CD4-positive, alpha-beta T cell treated with Interleukin-1 beta for 1 hour (primary cell): ENCODE data around the gene LAMTOR2.
A peak's percentile ranks its signal among the peaks of the same experiment; 100 is the strongest.

ENCODE experiments used
- DNase-seq, 2 donors: peaks; one replicate each; pipeline ENCODE4 v3.0.0-alpha.2; 2020 to 2022

The LAMTOR2 gene

DNA sequence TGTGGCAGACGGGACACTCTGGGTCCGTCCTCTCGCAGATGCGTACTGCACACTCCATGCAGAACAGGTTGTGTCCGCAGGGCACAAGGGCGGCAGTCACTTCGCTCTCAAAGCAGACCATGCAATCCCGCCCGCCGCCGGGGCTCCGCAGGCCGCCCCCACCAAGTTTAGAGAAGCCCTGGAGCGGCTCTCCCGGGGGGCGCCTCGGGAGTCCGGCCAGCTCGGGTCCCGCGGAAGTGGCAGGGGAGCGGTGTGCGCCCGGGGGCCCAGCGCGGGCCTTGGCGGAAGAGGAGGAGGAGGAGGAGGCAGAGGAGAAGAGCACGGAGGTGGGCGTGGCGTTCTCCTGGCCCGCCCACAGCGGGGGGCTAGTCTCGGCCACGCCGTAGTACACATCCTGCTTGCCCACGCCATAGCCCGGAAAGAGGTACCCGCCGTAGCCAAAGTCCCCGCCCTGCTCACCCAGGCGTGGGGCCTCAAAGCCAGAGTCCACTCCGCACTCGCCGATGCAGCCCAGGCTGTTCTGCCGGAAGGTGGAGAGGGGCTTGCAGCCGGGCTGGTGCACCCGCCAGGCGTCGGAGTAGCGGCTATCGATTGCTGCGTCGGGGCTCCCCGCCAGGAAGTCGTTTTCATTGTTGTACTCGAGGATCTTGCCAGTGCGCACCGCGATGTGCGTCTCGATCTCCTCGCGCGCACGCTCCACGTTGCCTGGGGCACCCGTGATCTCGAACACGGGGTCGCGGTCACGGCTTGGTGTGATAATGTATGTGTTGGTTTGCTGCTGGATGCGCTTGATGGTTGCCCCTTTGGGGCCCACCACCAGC lies 22.2 kb downstream of the LAMTOR2 start:
- DNase-seq, result peak in 1 of 2 donors; percentile 39

DNA sequence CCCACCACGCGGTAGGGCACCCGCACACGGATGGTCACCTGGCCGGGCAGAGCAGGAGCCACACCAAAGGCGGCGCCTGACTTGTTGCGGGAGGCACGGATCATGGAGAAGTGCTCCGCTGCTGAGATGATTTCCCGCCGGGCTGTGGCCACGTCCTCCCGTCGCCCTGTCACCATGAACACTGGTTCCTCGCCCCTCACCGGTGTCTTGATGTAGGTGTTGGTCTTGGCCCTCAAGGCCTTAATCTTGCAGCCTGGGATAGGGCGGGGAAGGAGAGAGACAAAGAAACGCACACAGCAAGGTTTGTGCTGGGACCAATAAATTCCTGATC lies 22.8 kb downstream of the LAMTOR2 start:
- DNase-seq, result no peak

DNA sequence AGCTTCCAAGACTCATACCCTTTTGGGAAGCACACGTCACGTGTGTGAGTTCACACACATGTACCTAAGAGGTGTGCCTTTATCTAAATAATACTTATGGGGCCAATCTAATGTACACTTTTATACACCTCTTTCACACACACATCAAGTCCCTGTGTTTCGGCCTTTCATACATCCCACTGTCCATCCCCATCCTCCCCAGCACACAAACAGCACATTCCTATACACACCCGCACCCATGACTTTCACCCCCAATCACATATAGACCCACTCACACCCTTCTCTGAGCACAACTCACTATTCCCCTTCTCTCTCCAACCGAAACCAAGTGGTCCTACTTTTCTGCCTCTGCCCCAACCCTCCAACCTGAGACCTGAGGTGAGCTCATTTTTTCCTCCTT lies 24.1 kb downstream of the LAMTOR2 start:
- DNase-seq, result no peak

DNA sequence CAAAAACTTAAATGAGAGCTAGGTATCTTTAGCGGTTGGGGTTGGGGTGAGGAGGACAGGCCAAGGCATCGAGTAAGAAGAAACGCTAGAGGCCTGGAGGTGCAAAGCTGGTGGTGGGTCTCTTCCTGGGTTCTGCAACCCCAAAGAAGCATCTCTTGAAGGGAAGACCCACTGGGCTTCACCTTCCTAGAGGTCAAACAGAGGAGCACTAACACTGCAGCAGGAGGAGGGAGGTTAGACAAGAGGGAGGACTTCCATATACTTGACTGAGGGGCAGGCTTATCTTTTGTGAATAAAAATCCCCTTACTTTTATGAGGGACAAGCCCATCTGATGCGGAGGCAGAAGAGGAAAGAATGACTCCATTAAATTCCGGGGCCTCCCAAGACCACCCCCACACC lies 25.2 kb downstream of the LAMTOR2 start:
- no peak for DNase-seq

DNA sequence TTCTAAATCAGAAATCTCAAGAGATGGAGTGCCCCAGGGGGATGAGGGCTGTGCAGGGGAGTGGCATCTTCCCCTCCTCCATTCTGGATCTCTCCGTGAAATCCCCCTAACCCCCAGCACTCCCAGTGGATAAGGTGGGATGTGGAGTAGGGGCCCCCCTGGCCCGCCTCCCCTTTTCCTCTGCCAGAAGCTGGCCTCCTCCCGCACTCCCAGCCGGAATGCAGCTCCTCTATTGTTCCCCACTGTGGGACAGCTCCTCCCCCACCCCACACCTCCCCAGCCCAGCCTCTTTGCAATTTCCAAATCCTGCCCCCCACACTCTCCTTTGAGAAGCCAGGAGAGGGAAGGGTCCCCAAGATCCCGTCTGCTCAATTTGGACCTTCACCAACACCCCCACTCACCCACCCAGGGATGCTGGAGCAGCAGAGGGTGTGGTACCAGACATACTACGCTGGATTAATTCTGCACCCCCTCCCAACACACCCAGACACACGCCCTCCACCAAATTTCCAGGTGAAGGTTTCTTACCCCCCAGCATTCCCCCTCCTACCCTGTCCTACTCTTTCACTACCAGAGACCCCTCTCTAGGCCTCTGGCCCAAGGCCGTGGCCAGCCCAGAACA lies 25.8 kb downstream of the LAMTOR2 start:
- DNase-seq, result no peak

DNA sequence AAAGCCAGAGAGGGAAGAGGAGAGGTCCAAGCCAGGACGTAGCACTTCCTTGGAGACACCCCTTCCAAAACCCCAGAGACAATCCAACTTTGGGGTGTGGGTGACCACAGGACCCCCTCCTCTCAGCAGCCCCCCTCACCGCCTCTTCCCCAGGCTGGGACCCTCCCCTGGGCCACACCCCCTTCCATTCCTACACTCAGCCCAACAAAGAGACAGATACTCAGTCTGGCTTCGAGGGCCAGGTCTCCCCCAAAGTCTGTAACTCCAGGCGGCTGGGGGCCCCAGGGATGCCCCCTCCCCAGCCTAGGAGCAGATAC lies 26.2 kb downstream of the LAMTOR2 start:
- DNase-seq, result no peak

DNA sequence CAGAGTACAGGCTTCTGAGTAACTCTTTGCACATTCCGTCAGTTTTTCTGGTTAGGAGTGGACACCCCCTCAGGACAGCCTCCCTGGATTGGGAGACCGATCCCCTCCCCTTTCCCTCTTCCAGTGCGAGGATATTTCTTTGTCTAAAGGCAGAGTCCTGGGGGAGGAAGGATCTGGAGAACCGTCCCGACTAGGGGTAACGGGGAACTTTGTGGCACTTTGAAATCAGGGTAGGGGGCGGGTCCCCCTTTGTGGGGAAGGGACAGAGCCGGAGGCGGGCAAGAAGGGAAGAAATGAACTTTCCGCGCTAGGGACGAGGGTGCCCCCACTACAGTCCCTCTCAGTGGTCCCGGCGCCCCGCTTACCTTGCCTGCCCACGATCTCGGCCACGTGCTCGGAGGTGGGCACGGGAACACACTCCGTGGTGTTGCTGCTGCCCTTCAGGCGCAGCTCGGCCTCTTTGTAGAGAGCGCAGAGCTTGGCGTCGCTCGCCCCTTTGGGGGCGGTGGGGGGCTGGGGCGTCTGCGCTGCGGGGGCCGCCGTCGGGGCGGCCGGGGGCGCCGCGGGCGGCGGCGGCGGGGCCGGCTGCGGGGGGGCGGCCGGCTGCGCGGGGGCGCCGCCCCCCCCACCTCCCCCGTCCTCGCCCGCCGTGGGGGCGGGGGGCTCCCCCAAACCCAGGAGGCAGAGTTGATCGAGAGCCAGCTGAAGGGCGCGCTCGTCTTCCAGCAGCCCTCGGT lies 26.8 kb downstream of the LAMTOR2 start:
- no peak for DNase-seq

DNA sequence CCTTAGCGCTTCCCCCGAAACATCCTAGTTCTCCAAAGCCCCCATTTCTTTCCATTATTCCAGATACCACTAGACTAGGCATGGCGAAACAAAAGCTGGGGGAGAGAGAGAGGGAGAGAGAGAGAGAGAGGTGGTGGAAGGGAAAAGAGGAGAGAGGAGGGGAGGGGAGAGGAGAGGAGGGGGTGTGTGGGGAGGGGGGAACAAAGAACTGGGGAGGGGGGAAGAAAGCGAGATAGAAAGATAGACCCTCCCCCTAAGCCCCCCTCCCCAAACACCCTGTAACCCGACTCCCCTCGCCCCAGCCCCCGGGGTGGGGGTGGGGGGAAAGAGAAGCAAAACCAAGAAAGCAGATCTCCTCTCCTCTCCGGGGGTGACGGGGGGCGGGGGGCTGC lies 27.3 kb downstream of the LAMTOR2 start:
- DNase-seq, result no peak

DNA sequence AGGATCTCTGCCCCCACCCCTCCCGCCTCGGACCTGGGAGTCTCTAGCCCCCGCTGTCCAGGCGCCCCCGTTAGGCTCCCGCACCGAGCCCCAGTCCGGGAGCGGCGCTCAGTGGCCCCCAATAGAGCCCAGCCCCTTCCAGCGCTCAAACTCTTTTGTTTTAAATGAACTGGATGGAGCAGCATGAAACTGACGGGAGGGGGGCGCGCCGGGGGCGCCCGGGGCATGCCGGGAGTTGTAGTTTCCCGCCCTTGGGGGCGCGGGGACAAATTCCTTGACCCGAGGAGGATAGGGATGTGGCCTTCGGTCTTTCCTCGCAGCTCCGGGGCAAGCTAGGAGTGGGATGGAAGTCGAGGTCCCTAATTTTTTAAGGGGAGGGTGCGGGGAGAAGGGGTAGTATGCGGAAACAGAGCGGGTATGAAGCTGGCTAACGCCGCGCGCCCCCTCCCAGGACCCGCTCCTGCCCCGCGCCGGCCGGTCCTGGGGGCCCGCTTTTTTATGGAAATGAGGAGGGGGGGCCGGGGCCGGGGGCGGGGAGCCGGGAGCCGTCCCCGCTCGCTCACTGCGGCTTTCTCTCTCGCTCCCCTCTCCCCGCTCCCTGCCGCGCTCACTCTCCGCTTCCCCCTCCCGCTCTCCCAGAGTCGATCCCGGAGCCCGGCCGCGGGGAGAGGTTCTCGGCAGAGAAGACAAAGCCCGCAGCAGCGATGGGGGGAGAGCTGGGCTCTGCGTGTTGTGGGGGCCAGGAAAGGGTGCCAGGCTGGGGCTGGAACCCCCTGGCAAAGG lies 27.9 kb downstream of the LAMTOR2 start, which contains the start of gene MEX3A:
Gene MEX3A (minus strand): TSS at position 157 of the 783 bp plus-strand sequence. CDS start 467 bp downstream, outside the sequence.
- peak; percentile 58 to 60 for DNase-seq

DNA sequence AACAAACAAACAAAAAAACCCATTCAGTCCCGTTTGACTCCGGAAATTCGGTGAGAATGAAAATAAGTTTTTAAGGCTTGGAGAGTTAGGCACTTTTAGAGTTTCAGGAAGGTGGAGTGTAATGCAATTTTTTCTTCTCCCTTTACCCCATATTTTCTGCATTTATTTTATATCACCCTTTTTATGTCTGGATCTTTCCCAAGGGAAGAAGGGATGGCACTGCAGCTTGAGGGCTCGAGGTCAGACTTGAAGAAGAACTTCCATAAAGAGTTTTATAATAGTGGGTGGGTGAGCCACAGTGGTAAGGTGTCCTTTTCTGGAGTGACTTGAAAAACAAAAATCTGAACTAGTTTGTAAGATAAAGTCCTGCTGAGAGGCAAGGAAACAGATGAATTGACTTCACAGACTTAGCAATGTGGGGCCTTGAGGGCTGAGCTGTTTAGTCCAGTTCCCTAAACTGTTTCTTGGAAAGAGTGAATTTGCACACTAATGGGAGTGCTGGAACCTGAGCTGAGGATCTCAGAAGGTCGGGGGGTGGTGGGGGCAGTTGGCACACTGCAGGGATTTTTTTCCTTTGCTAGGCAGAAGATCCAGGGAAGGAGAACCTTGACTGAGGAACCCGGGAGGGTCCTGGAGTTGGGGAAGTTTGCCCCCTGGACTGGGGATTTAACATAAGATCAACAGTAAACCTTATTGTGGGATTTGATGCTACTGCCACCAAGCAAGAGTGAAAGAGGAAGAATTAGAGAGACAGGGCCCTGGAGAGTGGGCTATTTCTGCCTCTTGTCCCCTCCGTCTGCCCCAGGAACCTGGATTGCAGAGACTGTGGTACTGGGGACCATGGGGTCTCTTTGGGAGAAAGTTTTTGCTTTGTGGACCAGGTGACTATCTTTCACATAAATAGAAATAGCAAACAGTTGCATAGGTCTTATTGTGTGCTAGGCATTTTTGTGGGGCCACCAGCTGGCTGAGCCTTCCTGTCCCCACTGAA lies 29.5 kb downstream of the LAMTOR2 start:
- no peak for DNase-seq

DNA sequence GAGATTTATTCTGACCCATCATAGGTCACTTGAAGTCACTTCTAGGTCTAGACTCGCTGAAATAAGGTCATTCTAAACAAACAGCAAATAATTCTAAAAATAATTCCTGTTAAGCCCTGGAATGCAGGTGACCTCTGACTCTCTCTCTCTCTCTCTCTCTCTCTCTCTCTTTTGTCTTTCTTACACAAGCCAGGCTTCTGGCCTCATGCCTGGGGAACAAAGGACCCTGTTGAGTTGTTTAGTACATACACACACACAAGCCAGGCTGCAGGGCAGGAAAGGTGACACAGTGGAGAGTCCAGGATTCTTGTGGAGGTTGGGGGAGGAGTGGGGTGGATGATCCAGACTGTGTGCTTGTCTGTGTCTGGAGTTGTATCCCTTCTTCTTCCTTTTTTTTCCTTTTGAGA lies 31.7 kb downstream of the LAMTOR2 start:
- no peak for DNase-seq

DNA sequence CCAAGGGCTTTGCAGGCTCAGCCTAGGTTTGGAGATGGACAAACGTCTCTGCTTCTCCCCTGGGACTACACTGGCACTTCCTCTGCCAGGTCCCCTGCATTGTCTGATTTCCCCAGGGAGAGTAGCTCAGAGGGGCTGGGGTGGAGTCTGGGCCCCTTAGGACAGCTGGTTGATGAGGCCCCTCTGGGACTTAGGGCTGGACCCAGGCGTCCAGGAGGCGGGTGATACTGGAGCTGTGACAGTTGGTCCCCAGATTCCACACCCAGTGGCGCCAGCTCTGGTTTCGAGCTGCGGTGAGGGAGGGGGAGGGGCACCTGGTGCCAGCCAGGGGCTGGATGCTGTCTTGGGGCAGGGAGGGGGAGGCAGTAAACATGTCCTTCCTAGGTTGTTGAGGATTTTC lies 35.1 kb downstream of the LAMTOR2 start:
- no peak for DNase-seq

DNA sequence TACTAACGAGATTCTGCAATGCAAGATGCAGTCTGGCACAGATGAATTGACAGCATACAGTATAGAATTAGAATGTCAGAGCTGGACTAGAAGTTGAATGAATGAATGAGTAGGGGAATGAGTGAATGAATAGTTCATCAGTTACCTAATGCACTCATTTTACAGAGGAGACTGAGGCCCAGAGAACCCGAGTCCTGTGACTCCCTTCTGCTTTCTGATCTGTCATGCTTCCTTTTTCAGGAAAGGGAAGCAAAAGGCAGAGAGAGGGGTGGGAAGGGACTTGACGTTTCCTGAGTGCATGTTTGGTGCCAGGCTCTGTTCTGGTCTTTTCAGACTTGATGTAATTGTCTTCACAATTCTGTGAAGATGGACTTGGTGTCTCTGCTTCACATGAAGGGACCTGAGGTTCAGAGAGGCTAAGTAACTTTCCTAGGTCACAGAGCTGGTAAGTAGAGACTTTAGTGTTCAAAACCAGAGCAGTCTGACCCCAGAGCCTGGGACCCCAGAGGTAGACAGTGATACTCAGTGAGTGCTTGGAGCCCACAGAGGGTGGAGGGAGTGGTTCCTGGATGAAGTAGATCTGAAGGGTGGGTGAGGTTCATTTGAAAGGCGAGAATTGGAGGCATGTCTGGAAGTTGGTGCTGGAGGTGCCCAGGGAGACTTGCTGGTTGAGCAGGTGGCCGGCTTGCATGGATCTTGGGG lies 35.7 kb downstream of the LAMTOR2 start:
- DNase-seq, result no peak

DNA sequence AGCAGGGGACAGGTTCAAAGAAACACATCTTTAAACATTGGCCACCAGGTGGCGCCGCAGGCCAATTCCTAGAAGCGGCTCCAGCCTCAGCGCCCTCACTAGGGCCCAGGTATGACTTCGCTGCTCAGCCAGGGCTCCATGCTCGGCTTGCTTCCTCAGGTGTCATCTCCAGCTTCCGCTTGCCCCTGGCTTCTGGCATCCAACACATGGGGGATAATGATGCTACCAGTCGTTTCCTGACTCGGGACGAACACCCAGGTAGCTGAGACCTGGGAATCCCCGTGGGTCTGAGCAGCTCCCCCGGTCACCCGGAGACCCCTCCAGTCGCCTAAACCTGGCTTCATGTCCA lies 36.2 kb downstream of the LAMTOR2 start:
- DNase-seq, result peak; percentile 86 to 88

DNA sequence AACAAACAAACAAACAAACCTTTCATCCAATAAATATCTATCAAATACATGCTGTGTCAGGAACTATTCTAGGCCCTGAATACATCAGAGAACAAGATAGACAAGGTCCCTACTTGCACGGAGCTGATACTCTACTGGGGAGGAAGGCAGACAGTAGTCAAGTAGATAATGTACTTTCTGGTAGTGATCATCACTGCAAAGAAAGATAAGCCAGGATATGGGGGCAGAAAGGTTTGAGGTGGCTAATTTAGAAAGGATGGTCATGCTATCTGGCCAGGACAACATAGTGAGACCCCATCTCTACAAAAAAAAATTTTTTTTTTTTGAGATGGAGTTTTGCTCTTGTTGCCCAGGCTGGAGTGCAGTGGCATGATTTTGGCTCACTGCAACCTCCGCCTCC lies 37.0 kb downstream of the LAMTOR2 start:
- DNase-seq, result no peak

DNA sequence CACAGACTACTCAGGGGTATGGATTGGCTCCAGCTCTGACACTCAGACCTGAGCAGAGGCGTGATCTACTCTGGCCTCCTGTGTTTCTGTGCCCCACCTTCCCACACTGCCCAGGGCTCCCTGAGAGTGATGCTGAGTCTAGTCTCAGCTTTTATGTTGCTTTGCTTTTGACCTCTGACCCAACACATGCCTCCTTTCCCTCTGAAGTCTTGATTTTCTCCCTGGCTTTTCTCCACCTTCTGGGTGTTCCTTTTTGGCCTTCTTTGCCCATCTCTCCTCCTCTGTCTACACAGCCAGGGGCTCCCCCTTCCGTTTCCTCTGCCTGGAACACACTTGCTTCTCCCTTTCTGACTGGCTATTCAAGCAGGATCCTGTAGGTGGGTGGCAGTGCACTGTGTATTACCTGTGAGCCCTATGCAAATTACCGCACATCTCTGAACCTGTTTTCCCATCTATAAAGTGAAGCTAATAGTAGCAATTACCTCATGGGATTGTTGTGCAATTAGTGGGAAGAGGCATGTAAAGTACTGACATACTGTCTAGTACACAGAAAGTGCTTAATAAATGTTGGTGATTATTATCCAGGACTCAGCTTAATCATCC lies 41.4 kb downstream of the LAMTOR2 start:
- no peak for DNase-seq

DNA sequence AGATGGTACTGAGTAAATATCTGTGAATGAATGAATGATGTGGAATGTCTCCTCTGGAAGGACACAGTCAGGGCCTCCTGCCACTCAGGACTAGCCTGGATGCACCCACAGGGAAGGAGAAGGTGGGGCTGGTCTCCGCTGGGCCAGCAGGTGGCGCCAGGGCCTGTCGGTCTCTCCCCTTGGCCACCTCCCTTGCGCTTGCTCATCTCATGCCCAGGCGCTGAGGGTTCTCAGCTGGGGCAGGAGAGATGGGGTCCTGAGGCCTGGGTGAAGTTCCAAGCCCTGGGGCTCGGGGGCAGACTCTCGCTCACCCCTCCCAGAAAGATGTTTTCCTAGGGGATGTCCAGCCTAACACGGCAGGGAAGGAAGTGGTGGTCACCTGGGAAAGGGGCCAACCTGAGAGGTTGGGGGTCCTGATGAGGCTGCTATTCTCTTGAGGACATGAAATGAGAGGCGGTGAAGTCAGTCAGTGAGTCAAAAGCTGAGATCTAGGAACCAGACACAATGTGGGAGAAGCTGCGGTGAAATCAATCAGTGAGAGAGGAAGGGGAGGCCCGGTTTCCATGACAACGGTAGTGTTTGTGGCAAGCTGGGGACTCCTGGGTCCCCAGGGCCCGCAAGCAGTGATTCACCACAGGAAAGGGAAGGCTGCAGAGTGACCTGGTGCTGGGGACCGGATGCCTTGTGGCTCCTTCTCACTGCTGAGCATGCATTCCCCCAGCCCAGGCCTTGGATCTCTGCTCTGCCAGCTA lies 42.2 kb downstream of the LAMTOR2 start:
- peak; percentile 91 to 96 for DNase-seq

DNA sequence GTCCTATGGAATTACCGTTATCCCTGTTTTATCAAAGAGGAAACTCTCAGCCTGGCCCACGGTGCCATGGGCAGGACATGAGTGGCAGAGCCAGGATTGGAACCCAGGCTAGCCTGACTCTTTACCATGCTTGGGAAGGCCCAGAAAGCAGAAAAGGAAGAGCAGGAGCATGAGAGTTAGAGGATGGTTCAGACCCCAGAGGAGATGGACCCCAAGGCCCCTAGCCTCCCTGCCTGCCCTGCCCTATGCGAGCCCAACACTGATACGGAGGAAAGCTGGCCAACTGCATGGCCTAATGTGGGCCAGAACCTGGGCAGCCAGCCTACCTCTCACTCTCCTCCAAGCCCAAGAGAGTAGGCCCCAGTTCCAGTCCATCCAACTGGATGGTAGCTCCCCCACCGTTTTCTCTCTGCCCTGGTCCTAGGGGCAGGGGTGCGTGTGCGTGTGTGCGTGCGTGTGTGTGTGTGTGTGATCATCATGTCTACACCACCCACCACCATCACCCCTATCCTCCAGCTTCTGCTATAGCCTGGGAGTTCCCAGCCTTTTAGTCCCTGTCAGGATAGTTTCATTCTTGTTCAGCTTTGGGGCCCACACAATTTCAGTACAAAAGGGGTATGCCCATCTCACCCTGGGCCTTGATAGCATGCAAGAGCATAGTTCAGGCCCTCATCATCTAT lies 43.1 kb downstream of the LAMTOR2 start:
- no peak for DNase-seq

DNA sequence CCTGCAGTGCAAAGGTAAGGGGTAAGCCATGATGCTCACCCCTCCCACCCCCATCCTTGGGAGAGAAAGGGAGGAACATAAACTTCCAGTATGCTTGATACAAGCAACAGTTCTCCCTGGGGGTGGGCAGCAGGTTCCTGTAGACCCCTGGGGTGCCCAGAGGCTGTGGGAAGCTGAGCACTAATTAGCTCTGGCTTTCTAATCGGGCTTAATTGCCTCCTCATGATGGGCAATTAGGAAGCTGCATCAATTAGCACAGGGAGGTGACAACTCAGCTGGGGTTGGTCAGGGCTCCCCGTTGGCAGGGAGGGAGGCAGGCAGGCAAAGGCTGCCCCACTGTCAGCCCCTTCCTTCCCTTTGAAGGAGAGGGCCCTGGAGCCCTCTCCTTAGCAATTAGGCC lies 44.2 kb downstream of the LAMTOR2 start:
- DNase-seq, result no peak

DNA sequence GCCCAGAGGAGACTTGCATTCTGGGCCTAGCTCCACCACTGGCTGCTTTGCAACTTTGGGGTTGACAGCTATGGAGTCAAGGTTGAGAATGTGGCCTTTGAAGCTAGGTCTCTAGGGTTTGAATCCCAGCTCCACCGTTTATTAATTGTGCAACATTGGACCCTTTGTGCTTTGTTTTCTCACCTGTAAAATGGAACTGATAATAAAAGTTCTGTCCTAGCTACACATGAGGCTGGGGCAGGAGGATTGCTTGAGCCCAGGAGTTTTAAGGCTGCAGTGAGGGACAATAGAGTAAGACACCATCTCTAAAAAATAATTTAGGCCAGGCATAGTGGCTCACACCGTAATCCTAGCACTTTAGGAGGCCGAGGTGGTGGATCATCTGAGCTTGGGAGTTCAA lies 44.7 kb downstream of the LAMTOR2 start:
- DNase-seq, result no peak
